ENCODE data around the gene OTUD3.

OTUD3 gene

DNA sequence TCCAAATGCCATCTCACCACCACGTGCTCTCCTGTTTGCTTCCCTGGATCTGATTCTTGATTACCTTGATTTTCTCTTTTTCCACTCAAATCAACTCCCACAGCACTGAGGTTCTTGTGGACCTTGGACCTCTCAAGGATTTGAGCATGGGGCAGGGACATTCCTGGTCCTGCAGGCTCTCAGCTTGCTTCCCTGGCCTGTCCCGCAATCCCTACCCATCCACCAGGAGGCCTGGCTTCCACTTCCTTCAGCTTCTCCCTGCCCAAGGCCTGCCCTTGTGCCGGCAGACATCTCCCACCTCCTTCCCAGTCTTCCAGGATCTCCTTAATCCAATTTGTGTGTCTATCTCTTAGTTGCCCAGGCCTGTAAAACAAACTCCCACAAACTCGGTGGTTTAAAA is 75.6 kb downstream of the OTUD3 start:
- DNase-seq, result no peak

DNA sequence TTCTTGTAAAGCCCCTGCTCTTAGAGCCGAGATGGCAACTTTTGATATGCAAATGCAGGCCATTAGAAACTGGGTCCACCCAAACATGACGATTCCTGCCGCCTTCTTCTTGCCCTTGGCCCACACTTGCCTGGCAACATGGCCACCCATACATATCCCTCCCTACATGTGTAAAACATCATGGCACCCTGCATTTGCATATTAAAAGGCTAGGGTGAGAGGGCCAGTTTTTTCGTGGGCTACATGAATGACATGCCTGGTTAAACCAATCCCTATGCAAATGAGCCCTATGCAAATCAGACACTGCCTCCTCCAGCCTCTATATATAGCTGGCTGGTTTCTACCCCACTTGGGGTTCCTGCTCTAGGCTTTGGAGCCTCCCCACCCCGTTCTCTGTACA is 78.4 kb downstream of the OTUD3 start:
- DNase-seq, result no peak
